NCI-H2081 treated with DMSO at 0.1 percent for 48 hours (cell line): ENCODE measurements around the gene NPIPB9.
"Not testable (repeated sequence)": the region's sequence is repeated elsewhere in the genome, so short reads cannot be mapped to it uniquely, and the experiment has no call there.

ENCODE experiments used
- DNase-seq: peaks from one replicate; lab custom pipeline; 2025; lab: John Stamatoyannopoulos, UW

Gene NPIPB9

DNA sequence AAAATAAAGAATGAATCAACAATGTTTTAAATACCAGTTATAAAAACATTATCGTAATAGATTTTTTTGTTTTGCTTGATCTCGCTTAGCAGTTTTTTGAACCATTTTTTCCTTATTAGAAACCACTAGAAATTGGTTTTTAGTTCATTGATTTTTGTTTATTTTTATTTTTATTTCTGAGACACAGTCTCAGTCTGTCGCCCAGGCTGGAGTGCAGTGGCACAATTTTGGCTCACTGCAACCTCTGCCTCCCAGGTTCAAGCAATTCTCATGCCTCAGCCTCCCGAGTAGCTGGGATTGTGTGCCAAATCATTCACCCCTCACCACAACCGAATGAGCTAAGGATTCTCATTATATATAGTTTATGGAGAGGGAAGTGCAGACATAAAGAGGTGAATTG is at the start of gene NPIPB9:
NPIPB9 (plus strand) TSS at position 301 of the 400 bp plus-strand sequence.
- not testable (repeated sequence) for DNase-seq

DNA sequence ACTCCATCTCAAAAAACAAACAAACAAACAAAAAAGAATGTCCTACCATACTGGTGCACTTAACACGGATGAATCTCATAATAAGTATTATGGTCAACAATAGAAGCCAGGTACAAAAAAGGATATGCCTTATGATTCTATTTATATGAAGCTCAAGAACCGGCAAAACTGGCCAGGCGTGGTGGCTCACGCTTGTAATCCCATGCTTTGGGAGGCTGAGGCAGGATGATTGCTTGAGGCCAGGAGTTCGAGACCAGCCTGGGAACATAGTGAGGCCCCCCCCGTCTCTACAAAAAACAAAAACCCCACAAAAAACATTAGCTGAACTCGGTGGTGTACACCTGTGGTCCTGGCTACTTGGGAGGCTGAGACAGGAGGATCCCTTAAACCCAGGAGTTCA is 47.3 kb upstream of the NPIPB9 start:
- not testable (repeated sequence) for DNase-seq

DNA sequence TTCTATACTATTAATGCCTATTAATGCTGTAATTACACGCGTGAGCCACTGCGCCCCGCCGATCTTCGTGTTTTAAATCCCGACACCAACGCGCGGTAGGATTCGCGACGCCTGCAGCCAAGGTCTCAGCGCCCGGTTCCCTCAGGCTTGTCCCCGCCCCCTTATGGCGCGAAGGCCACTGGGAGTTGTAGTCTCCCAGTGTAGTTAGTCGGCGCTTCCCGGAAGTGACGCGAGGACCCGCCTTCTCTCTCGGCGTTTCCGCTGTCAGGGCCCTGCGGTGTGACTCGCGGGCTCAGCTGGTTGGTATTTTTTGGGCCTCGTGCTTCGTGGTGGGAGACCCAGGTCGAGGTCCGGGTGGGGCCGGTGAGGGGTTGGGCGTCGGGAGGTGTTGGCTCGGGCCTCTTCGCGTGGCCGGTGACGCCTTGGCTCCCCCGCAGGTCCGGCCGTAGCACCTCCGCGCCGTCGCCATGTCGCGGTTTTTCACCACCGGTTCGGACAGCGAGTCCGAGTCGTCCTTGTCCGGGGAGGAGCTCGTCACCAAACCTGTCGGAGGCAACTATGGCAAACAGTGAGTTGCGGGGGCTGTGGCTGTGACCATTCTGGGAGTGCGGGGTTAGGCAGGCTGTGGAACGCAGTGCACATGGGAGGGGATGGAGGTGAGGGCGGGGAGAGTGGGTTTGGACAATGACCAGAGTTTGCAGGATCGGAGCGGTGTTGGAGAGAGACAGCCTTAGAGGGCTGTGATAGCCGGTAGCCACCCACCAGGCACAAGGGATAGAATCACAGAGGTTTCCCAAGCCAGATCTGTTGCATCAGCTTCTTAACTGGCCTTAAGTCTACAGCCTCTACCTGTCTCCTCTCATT is 40.1 kb upstream of the NPIPB9 start, which contains the start of gene EIF3C:
EIF3C (plus strand) TSS at position 245 of the 864 bp plus-strand sequence; CDS start at position 468, 223 bp downstream.
- DNase-seq: not testable (repeated sequence)

DNA sequence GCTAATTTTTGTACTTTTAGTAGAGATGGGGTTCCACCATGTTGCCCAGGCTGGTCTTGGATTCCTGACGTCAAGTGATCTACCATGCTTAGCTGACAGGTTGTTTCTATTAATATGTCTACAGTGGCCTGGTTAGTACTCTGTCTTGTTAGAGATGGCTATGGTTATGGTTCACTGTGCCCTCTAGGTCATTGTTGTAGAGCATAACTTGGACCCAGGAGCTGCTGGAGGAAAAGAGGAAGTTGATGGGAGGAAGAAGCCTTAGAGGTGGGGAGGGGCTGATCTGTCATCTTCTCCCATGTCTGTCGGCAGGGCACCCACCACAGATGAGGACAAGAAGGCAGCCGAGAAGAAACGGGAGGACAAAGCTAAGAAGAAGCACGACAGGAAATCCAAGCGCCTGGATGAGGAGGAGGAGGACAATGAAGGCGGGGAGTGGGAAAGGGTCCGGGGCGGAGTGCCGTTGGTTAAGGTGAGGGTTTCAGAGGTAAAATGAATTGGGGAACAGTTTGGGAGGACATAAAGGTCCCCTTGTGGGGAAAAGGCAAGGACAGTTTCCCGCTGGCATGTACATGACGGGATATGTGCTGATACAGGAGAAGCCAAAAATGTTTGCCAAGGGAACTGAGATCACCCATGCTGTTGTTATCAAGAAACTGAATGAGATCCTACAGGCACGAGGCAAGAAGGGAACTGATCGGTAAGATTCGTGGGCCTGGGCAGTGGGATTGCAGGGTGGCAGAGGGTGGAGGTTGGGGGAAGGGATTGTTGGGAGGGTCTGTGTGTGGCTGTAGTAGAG is 28.5 kb upstream of the NPIPB9 start:
- not testable (repeated sequence) for DNase-seq

DNA sequence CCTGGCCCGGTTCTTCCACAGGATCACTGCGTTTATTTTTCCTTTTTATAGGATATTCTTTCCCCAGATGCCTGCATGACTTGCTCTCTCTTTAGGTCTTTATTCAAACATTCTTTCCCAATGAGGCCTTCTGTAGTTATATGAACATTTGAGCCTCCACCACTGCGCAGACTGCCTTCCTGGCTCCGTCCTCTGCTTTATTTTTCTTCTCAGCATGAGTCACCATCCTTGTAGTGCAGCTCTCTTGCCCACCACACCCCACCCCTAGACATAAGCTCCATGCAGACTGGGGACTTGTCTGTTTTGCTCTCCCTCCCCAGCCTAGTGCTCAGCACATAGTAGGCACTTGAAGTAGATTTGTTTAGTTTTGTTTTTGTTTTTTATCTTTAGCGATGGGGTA is 20.3 kb upstream of the NPIPB9 start:
- not testable (repeated sequence) for DNase-seq

DNA sequence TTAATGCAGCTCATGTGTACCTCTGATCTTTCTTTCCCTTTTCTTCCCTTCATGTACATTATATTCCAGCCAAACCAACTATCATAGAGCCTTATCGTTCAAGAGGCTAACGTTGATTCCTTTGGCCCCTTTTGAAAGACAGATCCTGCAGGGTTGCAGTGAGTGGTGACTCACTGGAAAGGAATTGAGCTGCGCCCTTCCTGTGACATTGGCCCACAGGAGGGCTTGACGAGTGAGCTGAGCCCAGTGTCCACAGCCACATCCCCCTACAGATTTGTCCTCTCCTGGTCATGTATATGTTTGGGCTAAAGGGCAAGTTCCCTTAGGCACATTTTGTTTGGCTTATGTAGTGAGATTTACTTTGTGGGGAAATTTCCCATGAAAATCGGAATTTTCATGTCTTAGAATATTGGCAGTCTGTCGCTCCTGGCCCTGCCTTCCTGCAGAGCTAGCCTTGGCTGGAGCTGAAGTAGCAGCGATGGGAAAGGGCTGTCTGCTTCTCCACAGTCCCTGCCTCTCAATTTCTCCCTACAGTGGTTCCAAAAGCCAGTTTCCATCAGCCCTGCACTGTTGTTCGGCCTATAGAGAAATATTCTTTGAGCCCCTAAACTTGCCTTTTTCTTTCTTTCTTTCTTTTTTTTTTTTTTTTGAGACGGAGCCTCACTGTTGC is 19.0 kb upstream of the NPIPB9 start:
- not testable (repeated sequence) for DNase-seq

DNA sequence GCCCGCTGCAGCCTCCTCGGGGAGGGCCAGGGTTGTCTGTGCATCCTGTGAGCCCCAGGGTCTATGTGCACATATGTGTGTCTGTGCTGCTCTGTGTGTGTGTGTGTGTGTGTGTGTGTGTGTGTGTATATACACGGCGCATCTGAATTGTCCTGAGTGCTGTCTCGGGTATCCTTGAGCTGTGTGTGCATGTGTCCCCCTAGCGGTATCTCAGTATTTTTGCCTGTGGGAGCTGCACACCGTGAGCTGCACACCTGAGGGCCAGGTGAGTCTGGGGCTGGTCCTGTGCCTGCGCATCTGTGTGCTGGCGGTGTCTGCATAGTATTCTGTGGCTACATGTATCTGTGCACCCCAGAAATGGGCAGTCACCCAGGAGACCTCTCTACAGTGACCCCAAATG is 11.8 kb upstream of the NPIPB9 start:
- DNase-seq: not testable (repeated sequence)

DNA sequence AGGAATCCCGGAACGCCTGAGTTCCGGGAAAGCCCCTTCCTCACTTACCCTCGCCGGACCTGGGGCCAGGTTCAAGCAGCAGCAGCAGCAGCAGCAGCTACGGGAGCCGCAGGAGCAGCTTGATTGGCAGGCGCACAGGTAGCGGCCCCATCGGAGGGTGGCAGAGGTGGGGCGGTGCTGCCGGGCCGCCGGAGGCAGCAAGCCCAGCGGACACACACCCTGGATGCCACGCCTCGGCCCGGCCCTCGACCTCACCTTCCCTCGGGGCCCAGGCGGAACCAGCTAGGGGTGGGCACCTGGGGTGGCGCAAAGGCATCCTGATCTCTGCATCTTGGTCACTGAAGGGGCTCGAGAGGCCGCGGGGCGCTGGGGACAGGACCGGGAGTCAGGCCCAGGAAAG is 11.0 kb upstream of the NPIPB9 start:
- not testable (repeated sequence) for DNase-seq

DNA sequence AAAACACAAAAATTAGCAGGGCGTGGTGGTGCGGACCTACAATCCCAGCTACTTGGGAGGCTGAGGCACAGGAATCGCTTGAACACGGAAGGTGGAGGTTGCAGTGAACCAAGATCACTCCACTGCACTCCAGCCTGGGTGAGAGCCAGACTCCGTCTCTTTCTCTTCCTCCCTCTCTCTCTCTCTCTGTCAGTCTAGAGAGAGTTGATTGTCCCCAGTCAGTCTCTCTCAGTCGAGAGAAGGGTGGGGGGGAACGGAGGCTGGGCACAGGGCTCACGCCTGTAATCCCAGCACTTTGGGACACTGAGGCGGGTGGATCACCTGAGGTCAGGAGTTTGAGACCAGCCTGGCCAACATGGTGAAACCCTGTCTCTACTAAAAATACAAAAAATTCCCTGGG is 10.3 kb upstream of the NPIPB9 start:
- not testable (repeated sequence) for DNase-seq

DNA sequence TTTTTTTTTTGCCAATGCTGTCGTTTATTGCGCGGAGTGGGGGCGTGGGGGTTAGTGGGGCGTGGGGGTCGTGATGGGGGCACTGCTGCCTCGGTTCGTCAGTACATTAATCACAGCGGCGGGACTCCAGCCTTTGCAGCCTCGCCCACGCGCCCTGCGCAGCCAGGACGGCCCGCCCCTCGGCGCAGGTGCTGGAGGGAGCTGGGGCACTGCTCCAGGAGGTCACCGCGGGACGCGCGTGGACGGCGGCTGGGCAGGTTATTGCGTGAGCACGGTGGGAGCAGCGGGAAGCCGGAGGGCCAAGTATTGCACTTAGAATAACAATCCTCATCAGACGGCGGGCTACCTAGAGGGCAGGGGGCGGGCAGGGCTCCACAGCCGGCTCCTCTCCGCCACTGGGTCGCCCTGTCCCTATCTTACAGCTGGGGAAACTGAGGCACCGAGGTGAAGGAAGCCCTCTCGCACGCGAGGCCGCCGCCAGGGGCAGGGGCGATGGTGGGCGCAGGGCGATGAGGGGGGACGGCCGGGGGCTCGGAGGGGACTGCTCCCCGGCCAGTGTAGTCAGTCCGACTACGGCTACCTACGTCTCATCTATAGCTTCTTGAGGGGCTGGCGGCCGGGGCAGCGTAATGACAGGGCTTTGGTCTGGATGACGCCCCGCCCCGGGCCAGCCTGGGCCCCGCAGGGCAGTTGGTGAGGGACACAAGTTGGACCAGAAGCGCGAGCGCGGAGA is 4.8 kb upstream of the NPIPB9 start:
- DNase-seq: not testable (repeated sequence)

DNA sequence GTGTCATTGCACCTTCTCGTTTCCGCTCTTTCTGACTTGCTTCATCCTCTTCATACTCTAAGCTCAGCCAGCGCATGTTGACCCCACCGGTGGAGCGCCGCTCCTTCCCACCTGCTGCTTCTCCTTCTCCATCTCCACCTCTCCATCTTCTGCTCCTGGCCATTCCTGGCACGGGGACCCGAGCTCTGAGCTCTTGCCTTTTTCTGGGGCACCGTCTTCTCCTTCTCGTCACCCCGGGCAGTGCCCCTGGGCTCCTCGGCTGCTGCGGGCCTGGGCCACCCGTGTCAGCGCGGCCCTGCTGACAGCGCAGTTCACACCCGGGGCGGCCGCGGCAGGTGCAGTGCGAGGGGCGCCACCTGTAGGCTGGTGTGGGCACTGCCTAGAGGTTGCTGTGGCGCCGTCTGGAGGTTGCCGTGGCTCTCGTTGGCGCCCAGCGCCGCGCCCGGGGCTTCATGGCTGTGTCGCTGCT is 1.6 kb upstream of the NPIPB9 start:
- not testable (repeated sequence) for DNase-seq

DNA sequence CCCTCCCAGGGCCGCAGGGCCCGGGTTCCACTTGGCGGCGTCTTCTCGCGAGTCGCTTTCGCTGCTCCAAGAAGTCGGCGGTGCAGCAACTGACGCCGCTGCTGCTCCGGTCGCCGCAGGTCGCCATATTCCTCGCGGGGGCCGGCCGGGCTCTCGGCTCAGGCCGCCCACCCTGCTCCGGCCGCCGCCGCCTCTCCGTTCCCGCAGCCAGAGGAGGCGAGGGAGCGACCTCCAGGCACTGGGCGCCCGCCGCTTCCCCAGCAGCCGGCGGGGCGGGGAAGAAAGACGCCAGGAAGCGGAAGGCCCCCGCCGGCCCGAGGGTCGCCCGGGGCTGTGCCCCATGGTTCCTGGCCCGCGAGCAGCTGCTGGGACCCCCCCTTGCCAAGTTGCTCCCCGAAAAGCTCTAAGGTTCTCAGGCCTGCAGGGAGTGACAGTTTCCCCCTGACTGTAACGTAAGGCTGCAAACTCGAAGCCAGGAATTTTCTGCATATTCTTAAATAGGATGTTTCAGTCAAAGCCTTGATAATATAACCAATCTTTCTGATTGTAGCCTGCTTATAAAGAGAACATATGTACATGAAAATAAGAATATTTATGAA is 1.0 kb upstream of the NPIPB9 start:
- DNase-seq: not testable (repeated sequence)

DNA sequence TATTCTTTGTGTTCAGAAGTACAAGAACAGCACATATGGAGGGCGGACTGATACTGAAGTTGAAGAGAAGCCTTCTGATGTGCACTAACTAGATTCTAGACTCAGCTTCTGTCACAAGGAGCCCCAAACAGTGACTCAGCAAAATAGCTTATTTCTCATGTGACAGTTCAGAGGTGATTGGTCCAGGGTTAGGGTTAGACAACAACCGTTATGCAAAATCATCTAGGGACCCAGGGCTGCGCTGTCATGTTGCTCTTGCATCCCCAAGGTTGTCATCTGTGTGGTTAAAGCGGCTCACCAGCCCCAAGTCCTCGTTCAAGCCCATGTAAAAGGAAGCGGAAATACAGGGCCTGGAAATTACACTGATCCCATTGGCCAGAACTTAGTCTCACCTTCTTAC is 30.1 kb downstream of the NPIPB9 start:
- DNase-seq: not testable (repeated sequence)

DNA sequence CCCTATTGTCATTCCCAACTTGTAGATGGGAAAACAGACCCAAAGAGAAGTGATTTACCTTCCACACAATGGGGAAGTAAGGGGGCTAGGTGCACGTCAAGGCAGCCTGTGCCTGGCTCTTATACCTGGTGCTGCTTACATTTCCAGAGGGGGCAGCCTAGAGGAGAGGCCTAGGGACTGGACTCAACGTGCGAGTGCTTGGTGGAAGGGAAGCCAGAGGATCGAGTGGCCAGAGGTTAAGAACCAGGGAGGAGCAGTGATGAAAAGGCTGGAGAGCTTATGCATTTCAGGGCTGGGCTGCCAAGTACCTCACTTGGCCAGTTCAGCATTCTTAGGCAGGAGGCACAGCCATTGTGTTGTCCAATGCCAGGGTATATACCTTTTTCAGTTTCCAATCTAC is 30.8 kb downstream of the NPIPB9 start:
- not testable (repeated sequence) for DNase-seq

DNA sequence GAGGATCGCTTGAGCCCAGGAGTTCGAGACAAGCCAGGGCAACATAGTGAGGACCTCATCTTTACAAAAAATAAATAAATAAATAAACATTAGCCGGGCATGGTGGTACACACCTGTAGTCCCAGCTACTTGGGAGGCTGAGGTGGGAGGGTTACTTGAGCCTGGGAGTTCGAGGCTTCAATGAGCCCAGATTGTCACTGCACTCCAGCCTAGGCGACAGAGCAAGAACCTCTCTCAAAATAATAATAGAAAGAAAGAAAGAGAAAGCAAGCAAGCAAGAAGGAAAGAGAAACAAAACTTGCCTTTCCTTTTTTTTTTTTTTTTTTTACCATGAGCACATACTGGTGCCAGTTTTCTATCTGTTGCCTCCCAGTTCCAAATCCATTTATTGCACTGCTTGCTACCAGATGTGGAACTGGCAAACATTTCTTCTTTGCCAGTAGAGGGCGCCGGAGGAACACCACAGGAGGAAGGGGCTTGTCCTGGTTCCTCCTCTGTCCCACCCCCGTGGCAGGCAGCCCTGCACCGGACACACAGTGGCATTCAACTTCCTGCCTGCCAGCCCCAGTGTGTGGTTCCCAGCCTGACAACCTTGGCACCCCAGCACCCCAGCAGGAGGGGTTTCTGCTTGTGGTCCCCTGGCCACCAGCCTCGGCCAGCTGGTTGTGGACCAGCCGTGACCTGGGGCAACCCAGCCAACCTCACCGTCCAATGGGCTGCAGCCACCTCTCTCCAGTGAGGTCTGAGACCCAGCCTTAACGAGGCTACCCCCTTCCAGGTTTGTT is 50.8 kb downstream of the NPIPB9 start:
- DNase-seq: not testable (repeated sequence)

DNA sequence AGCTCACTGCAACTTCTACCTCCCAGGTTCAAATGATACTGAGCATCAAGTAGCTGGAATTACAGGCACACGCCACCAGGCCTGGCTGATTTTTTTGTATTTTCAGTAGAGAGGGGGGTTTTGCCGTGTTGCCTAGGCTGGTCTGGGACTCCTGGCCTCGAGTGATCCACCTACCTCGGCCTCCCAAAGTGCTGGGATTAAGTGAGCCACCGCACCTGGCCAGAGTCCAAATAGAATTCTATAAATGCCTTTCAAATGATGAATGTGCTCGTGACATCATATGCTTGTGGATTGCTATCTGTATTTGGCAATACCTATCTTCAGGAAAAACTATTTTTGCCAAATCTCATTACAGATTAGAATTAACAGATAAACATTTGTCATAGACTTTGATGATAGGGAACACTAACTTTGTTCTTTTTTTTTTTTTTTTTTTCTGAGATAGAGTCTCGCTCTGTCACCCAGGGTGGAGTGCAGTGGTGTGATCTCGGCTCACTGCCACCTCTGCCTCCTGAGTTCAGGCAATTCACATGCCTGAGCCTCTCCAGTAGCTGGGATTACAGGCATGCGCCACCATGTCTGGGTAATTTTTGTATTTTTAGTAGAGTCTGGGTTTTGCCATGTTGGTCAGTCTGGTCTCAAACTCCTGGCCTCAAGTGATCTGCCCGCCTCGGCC is 56.0 kb downstream of the NPIPB9 start:
- not testable (repeated sequence) for DNase-seq

DNA sequence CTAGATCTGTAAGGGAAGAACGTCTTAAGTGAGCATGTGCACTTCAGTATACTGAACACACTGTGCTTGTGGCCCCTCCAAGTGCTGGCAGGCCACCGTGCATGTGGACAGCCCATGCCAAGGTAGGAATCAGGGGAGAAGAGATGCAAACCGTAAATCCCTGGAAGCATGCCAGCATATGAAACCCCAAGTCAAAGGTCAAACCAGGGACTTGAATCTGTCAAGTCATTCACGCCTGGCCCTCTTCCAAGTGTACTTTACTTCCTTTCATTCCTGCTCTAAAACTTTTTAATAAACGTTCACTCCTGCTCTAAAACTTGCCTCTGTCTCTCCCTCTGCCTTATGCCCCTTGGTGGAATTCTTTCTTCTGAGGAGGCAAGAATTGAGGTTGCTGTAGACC is 68.4 kb downstream of the NPIPB9 start:
- no peak for DNase-seq

DNA sequence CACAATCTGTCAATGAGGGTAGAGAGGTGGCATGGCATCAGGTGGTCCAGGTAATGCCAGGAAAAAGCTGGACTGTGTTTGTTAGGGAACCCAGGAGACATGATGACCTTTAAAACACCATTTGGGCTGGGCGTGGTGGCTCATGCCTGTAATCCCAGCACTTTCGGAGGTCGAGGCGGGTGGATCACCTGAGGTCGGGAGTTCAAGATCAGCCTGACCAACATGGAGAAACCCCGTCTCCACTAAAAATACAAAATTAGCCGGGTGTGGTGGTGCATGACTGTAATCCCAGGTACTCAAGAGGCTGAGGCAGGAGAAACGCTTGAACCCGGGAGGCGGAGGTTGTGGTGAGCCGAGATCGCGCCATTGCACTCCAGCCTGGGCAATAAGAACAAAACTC is 69.0 kb downstream of the NPIPB9 start:
- not testable (repeated sequence) for DNase-seq

DNA sequence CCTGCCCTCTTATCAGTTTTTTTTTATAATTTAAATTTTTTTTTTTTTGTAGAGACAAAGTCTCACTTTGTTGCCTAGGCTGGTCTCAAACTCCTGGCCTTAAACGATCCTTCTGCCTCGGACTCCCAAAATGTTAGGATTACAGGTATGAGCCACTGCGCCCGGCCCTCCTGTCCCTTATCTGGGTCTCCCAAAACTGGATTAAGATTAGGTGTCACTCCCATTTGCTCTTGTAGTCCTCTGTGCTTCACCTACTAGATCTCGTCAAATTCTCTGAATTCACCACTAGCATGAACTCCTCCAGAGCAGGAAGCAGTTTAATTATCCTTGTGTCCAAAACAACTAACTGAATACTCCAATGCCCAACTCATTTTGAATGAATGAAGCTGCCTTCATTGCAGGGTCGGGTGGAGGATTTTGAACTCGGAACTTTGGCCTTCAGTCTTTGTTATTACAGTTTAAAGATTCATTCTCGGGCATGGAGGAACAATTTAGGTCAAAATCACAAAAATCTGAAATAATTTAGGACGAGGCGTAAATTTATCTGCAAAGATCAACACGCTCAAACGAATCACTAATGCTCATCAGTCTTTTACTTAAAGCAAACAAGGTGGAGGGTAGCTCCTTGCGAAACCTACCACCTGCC is 70.4 kb downstream of the NPIPB9 start:
- DNase-seq: no peak
